ENCODE measurements around the gene PPM1F. TPM values are rescaled to one million over a fixed set of nuclear protein-coding genes. Genes with fewer than 3 reads are reported as not detected.
"Not testable (repeated sequence)": the region's sequence is repeated elsewhere in the genome, so short reads cannot be mapped to it uniquely, and the experiment has no call there.

PPM1F gene
- total and polyA plus RNA-seq, 10 of the 15 experiments (the other 5 are each of a cell fraction or from before 2014, with no cell fraction given): 0.55 to 26.3 (median 9.7) TPM

DNA sequence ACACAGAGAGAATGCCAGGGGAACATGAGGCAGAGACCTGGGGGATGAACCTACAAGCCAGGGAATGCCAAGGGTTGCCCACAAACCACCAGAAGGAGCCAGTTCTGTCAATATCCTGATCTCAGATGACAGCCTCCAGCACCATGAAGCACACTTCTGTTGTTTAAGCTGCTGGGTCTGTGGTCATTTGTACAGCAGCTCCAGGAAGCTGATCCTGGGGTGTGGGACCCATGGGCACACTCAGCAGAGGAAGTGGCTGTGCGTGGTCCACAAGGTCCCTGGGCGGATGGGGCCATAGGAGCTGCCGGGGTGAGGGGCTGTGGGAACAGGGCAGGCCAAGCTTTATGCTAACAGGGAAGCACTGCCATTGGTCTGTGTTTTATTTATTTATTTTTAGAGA, 12.1 kb downstream of the PPM1F start (continued):
- TF ChIP-seq MTA3 (IDR thresholded peaks at IDR 0.05; ENCODE audit: borderline replicate concordance, low read length) (no peak), MLLT1 (IDR thresholded peaks at IDR 0.05) (no peak), BHLHE40 (IDR thresholded peaks at IDR 0.05; ENCODE audit: borderline replicate concordance in 1 of 2, low read depth in 2 of 2, low read length in 1 of 2) (no peak), SMARCA5 (IDR thresholded peaks at IDR 0.05) (no peak)

GRCh38 chr22:21939935-21940334, 12.7 kb downstream of the PPM1F start:
- in situ Hi-C loops (cut with MboI): loop anchor here (10.0 kb wide), 1 partner anchor 65 kb away; no protein-coding TSS in a partner anchor
- H3K9me3 ChIP-seq (replicated peaks; ENCODE audit: control insufficient read depth, insufficient read depth, low read length); DNase-seq (ENCODE audit: low read depth, low spot score); H3K4me3 ChIP-seq; H4K20me1 ChIP-seq (ENCODE audit: control insufficient read depth, insufficient read depth); H3K36me3 ChIP-seq (ENCODE audit: control insufficient read depth in 2 of 2, insufficient read depth in 2 of 2, low read length in 1 of 2); H3K4me2 ChIP-seq (ENCODE audit: control insufficient read depth, insufficient read depth); H3K27me3 ChIP-seq (replicated peaks in 1 of 2; ENCODE audit: control insufficient read depth in 2 of 2, insufficient read depth in 2 of 2, low read length in 1 of 2); FAIRE-seq; H3K27ac ChIP-seq (ENCODE audit: control insufficient read depth, insufficient read depth); ATAC-seq; H3K9ac ChIP-seq (ENCODE audit: control insufficient read depth, insufficient read depth, low read length); H2AFZ ChIP-seq (ENCODE audit: control insufficient read depth, low read depth, low read length); RAD21 ChIA-PET (ENCODE audit: unreplicated experiment); BruUV-seq (replicated peaks); H3K79me2 ChIP-seq (ENCODE audit: control insufficient read depth, insufficient read depth, low read length): not testable (repeated sequence)
- intact Hi-C loops (cut with micrococcal nuclease; ENCODE audit: unreplicated experiment): loop anchor here (2.0 to 10.0 kb wide), 6 partner anchors 13 to 1017 kb away; partner anchors contain the start of genes MAPK1 and PPM1F
- WGBS (ENCODE audit: insufficient coverage, insufficient replicate concordance, low lambda C conversion rate, missing lambda C conversion rate): 72% methylated on average over 5 of the region's 5 CpGs
- ChIA-PET POLR2A (interaction anchor here (1.0 to 1.1 kb wide), 2 partner anchors 221 to 242 kb away, joined by 3 to 10 read pairs; no protein-coding TSS in a partner anchor), SMC1A (ENCODE audit: uncharacterized antibody, unreplicated experiment) (interaction anchor here (1.8 kb wide), 1 partner anchor 10 kb away, joined by 6 read pairs; no protein-coding TSS in a partner anchor), CTCF (interaction anchor here (0.7 to 8.1 kb wide), 7 partner anchors 11 to 1016 kb away, joined by 3 to 82 read pairs (median 4); partner anchors contain the start of genes PPM1F and YDJC)
- peaks cover 16% of the 10 kb centered on the region for H3K4me1 ChIP-seq (ENCODE audit: control insufficient read depth, insufficient read depth, low read length)

Data from GM12878 (cell line).